ENCODE data around the gene SYNE1. TPM values are rescaled to one million over a fixed set of nuclear protein-coding genes. Genes with fewer than 3 reads are reported as not detected.

Gene SYNE1
- total and polyA plus RNA-seq, 11 donors, result 25.0 to 178 (median 112) TPM

DNA sequence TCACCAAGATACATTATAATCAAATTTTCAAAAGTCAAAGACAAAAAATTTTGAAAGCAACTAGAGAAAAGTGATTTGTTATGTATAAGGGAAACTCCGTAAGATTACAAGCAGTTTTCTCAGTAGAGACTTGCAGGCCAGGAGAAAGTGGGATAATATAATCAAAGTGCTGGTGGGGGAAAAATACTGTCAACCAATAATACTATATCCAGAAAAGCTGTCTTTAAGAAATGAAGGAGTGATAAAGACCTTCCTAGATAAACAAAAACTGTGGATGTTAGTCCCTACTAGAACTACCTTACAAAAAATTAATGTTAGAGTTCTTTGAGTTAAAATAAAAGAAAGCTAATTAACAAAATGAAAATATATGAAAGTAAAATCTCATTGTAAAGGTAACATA is 79.7 kb downstream of the SYNE1 start:
- Histone ChIP-seq H3K27ac (no peak overlapping the region), H3K9me3 (peaks cover 0 to 42% (median 13%) of the 10 kb centered on the region in 12 donors), H3K27me3 (no peaks in the 10 kb centered on the region), H3K4me3 (no peak overlapping the region), H3K4me1 (peaks cover 0 to 5% (median 0%) of the 10 kb centered on the region in 12 donors), H3K36me3 (no peaks in the 10 kb centered on the region)
- 94 to 100% (median 97%) methylated on average over 1 of the region's 1 CpG for WGBS, 4 donors
- no peak for DNase-seq
- intact Hi-C loops (cut with DNase I), result loop anchor here in 4 of 10 donors (5.0 to 10.0 kb wide), 4 partner anchors 35 to 387 kb away; no protein-coding TSS in a partner anchor
- ATAC-seq, result no peak
- no peak for TF ChIP-seq POLR2A (IDR thresholded peaks at IDR 0.05)
- TF ChIP-seq, protein P1, sequence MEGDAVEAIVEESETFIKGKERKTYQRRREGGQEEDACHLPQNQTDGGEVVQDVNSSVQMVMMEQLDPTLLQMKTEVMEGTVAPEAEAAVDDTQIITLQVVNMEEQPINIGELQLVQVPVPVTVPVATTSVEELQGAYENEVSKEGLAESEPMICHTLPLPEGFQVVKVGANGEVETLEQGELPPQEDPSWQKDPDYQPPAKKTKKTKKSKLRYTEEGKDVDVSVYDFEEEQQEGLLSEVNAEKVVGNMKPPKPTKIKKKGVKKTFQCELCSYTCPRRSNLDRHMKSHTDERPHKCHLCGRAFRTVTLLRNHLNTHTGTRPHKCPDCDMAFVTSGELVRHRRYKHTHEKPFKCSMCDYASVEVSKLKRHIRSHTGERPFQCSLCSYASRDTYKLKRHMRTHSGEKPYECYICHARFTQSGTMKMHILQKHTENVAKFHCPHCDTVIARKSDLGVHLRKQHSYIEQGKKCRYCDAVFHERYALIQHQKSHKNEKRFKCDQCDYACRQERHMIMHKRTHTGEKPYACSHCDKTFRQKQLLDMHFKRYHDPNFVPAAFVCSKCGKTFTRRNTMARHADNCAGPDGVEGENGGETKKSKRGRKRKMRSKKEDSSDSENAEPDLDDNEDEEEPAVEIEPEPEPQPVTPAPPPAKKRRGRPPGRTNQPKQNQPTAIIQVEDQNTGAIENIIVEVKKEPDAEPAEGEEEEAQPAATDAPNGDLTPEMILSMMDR (IDR thresholded peaks at IDR 0.05), result no peak

DNA sequence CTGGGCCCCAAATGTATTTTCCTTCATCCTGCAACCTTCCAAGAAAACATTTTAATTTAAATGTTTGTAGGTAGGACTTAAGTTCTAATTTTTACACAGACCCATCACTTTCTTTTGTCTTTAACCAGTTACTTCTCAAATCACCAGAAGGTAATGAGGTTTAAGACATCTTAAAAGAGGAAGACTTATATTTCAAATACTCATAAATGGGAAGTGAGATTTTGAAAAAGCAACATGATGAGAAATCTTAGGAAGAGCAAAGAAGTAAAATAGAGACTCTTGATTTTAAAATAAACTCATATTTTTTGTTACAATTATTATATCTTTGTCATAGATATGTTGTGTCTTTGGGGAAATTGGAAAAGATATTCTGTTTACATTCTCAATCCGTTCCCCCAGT is 82.3 kb downstream of the SYNE1 start:
- Histone ChIP-seq H3K9me3 (peaks cover 0 to 28% (median 11%) of the 10 kb centered on the region in 12 donors), H3K4me3 (no peak overlapping the region), H3K27me3 (no peaks in the 10 kb centered on the region), H3K27ac (no peak overlapping the region), H3K4me1 (peaks cover 0 to 5% (median 0%) of the 10 kb centered on the region in 12 donors), H3K36me3 (no peaks in the 10 kb centered on the region)
- no peak for DNase-seq
- no peak for ATAC-seq
- no peak for TF ChIP-seq POLR2A (IDR thresholded peaks at IDR 0.05)
- TF ChIP-seq, protein P1 (IDR thresholded peaks at IDR 0.05), result no peak
- intact Hi-C loops (cut with DNase I), result loop anchor here in 9 of 10 donors (2.0 to 10.0 kb wide), 8 partner anchors 37 to 397 kb away; no protein-coding TSS in a partner anchor
- WGBS, 4 donors, result 88 to 94% (median 92%) methylated on average over 1 of the region's 1 CpG

DNA sequence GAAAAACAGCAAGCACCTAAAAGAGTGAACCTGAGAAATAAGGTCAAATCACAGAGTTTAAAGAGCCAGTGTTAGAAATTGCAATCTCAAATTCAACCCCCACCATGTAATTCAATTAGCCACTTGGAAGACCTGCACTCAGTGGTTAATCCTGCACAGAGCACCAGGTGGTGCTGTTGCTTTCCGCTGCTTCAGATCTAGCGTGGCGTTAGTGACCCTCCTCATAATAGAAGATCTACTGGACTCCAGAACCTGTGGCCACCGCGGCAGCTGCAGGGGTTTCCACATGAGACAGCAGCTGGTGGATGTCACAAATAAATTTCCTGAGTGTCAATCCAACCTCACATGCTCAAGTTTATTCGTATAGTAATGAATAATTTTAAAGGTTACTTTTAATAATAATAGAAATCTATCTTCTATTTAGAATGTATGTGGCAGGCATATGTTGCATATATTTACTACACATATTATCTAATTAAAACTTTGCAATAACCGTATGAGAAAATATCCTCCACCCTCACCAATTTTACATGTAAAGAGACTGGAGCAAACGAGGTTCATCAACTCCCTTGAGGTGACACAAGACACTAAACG is 84.4 kb downstream of the SYNE1 start:
- DNase-seq (peak; percentile 48 to 74 (median 59)), ATAC-seq (peak; percentile 87 to 93 (median 88))
- intact Hi-C loops (cut with DNase I), result loop anchor here (2.0 to 10.0 kb wide), 7 partner anchors 90 to 400 kb away; no protein-coding TSS in a partner anchor
- H3K27ac ChIP-seq, result no peak overlapping the region
- peaks cover 0 to 5% (median 0%) of the 10 kb centered on the region in 12 donors for H3K4me1 ChIP-seq
- H3K36me3 ChIP-seq, result no peaks in the 10 kb centered on the region
- no peak for TF ChIP-seq POLR2A (IDR thresholded peaks at IDR 0.05)
- TF ChIP-seq, protein P1 (IDR thresholded peaks at IDR 0.05), result peak; percentile 71 to 93 (median 84)
- WGBS, 4 donors, result 32 to 35% (median 32%) methylated on average over 9 of the region's 9 CpGs
- peaks cover 0 to 13% (median 7%) of the 10 kb centered on the region in 12 donors for H3K9me3 ChIP-seq
- H3K4me3 ChIP-seq, result no peak overlapping the region
- H3K27me3 ChIP-seq, result no peaks in the 10 kb centered on the region

DNA sequence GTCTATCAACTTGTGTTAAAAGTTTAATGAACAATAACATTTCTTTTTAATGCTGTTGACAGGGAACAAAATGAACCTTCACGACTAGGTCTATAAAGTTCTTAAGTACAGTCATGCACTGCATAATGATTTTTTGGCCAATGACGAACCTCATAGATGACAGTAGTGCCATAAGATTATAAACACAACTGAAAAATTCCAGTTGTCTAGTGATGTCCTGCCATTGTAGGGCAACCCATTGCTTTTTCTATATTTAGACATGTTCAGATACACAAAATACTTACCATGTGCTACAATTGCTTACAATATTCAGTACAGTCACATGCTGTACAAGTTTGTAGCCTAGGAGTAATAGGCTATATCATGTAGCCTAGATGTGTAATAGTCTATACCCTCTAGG is 93.6 kb downstream of the SYNE1 start:
- Histone ChIP-seq H3K4me1 (no peaks in the 10 kb centered on the region), H3K27me3 (no peaks in the 10 kb centered on the region), H3K36me3 (no peaks in the 10 kb centered on the region), H3K27ac (no peak overlapping the region), H3K9me3 (no peaks in the 10 kb centered on the region), H3K4me3 (no peak overlapping the region)
- TF ChIP-seq POLR2A (IDR thresholded peaks at IDR 0.05), result no peak
- TF ChIP-seq, protein P1 (IDR thresholded peaks at IDR 0.05), result no peak
- intact Hi-C loops (cut with DNase I), result no loop called here
- no peak for DNase-seq
- ATAC-seq, result no peak
- 81 to 93% (median 84%) methylated on average over 2 of the region's 2 CpGs for WGBS, 4 donors

All from heart left ventricle (tissue), 16 donors.